Activated T-cell treated with anti-CD3 and anti-CD28 coated beads, Interleukin-2, amount 50 U/mL, for 4 hours (primary cell): Measurements from ENCODE around the gene CLEC16A. TPM values are rescaled to one million over a fixed set of nuclear protein-coding genes. Genes with fewer than 3 reads are reported as not detected.
A peak's percentile ranks its signal among the peaks of the same experiment; 100 is the strongest.

Source experiments
- ATAC-seq, 2 donors: fragments of 200-7000 bp; cut with Tn5 transposase; one replicate each; pipeline ENCODE4 v1.10.0; 2021
- DNase-seq: peaks from one replicate; pipeline ENCODE4 v3.0.0-alpha.2; 2020
- H3K27me3 Mint-ChIP-seq: one replicate; pipeline ENCODE4 v1.8.0; 2021; ENCODE audit warnings: low read depth, mixed read lengths
- H3K36me3 Mint-ChIP-seq: one replicate; pipeline ENCODE4 v1.8.0; 2022; ENCODE audit warnings: mixed read lengths; ENCODE audit not compliant: insufficient read depth
- H3K4me1 Mint-ChIP-seq: one replicate; pipeline ENCODE4 v1.8.0; 2021; ENCODE audit warnings: low read depth, mixed read lengths
- H3K4me3 Mint-ChIP-seq: one replicate; pipeline ENCODE4 v1.8.0; 2021; ENCODE audit warnings: mild to moderate bottlenecking, moderate library complexity, mixed read lengths
- H3K9me3 Mint-ChIP-seq: one replicate; pipeline ENCODE4 v1.8.0; 2021; ENCODE audit warnings: mixed read lengths
- total RNA-seq, 3 donors: library from RNA; stranded (reverse); gene quantifications; one replicate each; pipeline ENCODE4 v1.2.1, GENCODE V29; 2021

Gene CLEC16A
- 10 to 100 TPM; 25.2 to 26.4 (median 26.3) TPM for total RNA-seq

- Mint-ChIP-seq H3K36me3 (peaks cover 6% of the 10 kb centered on the region), H3K27me3 (no peaks in the 10 kb centered on the region), H3K4me1 (peaks cover 65% of the 10 kb centered on the region), H3K9me3 (no peaks in the 10 kb centered on the region), H3K4me3 (peak within 1 kb of the TSS; percentile 91)
- ATAC-seq (peak; percentile 75 to 78), DNase-seq (peak; percentile 92)
These were observed at the start of gene CLEC16A for GRCh38 chr16:10944249-10945064. CLEC16A (plus strand) TSS chr16:10944564; CDS start chr16:10944718, 154 bp downstream.

GRCh38 chr16:10895053-10895946, 49.1 kb upstream of the CLEC16A start:
- DNase-seq (no peak), ATAC-seq (no peak)
- peaks cover 3% of the 10 kb centered on the region for H3K27me3 Mint-ChIP-seq
- H3K4me3 Mint-ChIP-seq: no peak overlapping the region
- H3K9me3 Mint-ChIP-seq: no peaks in the 10 kb centered on the region
- no peaks in the 10 kb centered on the region for H3K36me3 Mint-ChIP-seq
- peaks cover 5% of the 10 kb centered on the region for H3K4me1 Mint-ChIP-seq

GRCh38 chr16:10896165-10896564, 48.2 kb upstream of the CLEC16A start:
- Mint-ChIP-seq H3K4me3 (no peak overlapping the region), H3K27me3 (peaks cover 1% of the 10 kb centered on the region), H3K36me3 (no peaks in the 10 kb centered on the region), H3K4me1 (peaks cover 5% of the 10 kb centered on the region), H3K9me3 (no peaks in the 10 kb centered on the region)
- ATAC-seq (no peak), DNase-seq (no peak)

GRCh38 chr16:10896723-10897122, 47.6 kb upstream of the CLEC16A start:
- DNase-seq: no peak
- peaks cover 1% of the 10 kb centered on the region for H3K27me3 Mint-ChIP-seq
- H3K4me3 Mint-ChIP-seq: no peak overlapping the region
- peaks cover 5% of the 10 kb centered on the region for H3K4me1 Mint-ChIP-seq
- no peaks in the 10 kb centered on the region for H3K36me3 Mint-ChIP-seq
- ATAC-seq: no peak
- no peaks in the 10 kb centered on the region for H3K9me3 Mint-ChIP-seq

- Mint-ChIP-seq H3K4me1 (peaks cover 4% of the 10 kb centered on the region), H3K36me3 (no peaks in the 10 kb centered on the region), H3K27me3 (peaks cover 1% of the 10 kb centered on the region), H3K4me3 (no peak overlapping the region), H3K9me3 (no peaks in the 10 kb centered on the region)
- DNase-seq: no peak
- ATAC-seq: no peak
These were observed 47.2 kb upstream of the CLEC16A start for GRCh38 chr16:10897134-10897533.

- no peak for ATAC-seq
These were observed 41.4 kb upstream of the CLEC16A start for GRCh38 chr16:10902999-10903398.

GRCh38 chr16:10906482-10906881, 37.9 kb upstream of the CLEC16A start:
- H3K4me1 Mint-ChIP-seq: no peaks in the 10 kb centered on the region
- H3K4me3 Mint-ChIP-seq: no peak overlapping the region
- peaks cover 4% of the 10 kb centered on the region for H3K36me3 Mint-ChIP-seq
- ATAC-seq: no peak
- no peaks in the 10 kb centered on the region for H3K27me3 Mint-ChIP-seq
- no peak for DNase-seq
- peaks cover 7% of the 10 kb centered on the region for H3K9me3 Mint-ChIP-seq

More at GRCh38 chr16:10902999-10903398, 41.4 kb upstream of the CLEC16A start:
- Mint-ChIP-seq H3K4me1 (no peaks in the 10 kb centered on the region), H3K27me3 (no peaks in the 10 kb centered on the region), H3K36me3 (peaks cover 2% of the 10 kb centered on the region), H3K9me3 (peaks cover 7% of the 10 kb centered on the region), H3K4me3 (no peak overlapping the region)
- DNase-seq: no peak

GRCh38 chr16:10906914-10907756, 37.2 kb upstream of the CLEC16A start:
- no peaks in the 10 kb centered on the region for H3K4me1 Mint-ChIP-seq
- peaks cover 7% of the 10 kb centered on the region for H3K9me3 Mint-ChIP-seq
- peaks cover 4% of the 10 kb centered on the region for H3K36me3 Mint-ChIP-seq
- no peak for DNase-seq
- no peak overlapping the region for H3K4me3 Mint-ChIP-seq
- no peaks in the 10 kb centered on the region for H3K27me3 Mint-ChIP-seq
- ATAC-seq: no peak

- ATAC-seq: no peak
- peaks cover 3% of the 10 kb centered on the region for H3K36me3 Mint-ChIP-seq
- no peaks in the 10 kb centered on the region for H3K4me1 Mint-ChIP-seq
These were observed 36.7 kb upstream of the CLEC16A start for GRCh38 chr16:10907757-10908045.

GRCh38 chr16:10911267-10911666, 33.1 kb upstream of the CLEC16A start:
- Mint-ChIP-seq H3K9me3 (no peaks in the 10 kb centered on the region), H3K4me1 (peaks cover 8% of the 10 kb centered on the region), H3K27me3 (no peaks in the 10 kb centered on the region), H3K4me3 (no peak overlapping the region), H3K36me3 (peaks cover 2% of the 10 kb centered on the region)
- DNase-seq (no peak), ATAC-seq (no peak)

More at GRCh38 chr16:10907757-10908045, 36.7 kb upstream of the CLEC16A start:
- no peak overlapping the region for H3K4me3 Mint-ChIP-seq
- DNase-seq: no peak
- no peaks in the 10 kb centered on the region for H3K27me3 Mint-ChIP-seq
- H3K9me3 Mint-ChIP-seq: peaks cover 6% of the 10 kb centered on the region

- peaks cover 16% of the 10 kb centered on the region for H3K4me1 Mint-ChIP-seq
- no peaks in the 10 kb centered on the region for H3K36me3 Mint-ChIP-seq
- H3K27me3 Mint-ChIP-seq: no peaks in the 10 kb centered on the region
- no peaks in the 10 kb centered on the region for H3K9me3 Mint-ChIP-seq
- H3K4me3 Mint-ChIP-seq: no peak overlapping the region
- ATAC-seq (no peak), DNase-seq (no peak)
These were observed 27.8 kb upstream of the CLEC16A start for GRCh38 chr16:10916534-10916933.

- H3K36me3 Mint-ChIP-seq: peaks cover 2% of the 10 kb centered on the region
- no peaks in the 10 kb centered on the region for H3K9me3 Mint-ChIP-seq
- ATAC-seq (peak; percentile 68 to 78), DNase-seq (peak; percentile 74)
- no peaks in the 10 kb centered on the region for H3K27me3 Mint-ChIP-seq
- H3K4me1 Mint-ChIP-seq: peaks cover 16% of the 10 kb centered on the region
- H3K4me3 Mint-ChIP-seq: no peak overlapping the region
These were observed 25.9 kb upstream of the CLEC16A start for GRCh38 chr16:10918294-10919002.

GRCh38 chr16:10919003-10919351, 25.4 kb upstream of the CLEC16A start:
- H3K36me3 Mint-ChIP-seq: peaks cover 2% of the 10 kb centered on the region
- no peaks in the 10 kb centered on the region for H3K27me3 Mint-ChIP-seq
- H3K4me3 Mint-ChIP-seq: no peak overlapping the region
- ATAC-seq: no peak
- no peaks in the 10 kb centered on the region for H3K9me3 Mint-ChIP-seq
- no peak for DNase-seq
- H3K4me1 Mint-ChIP-seq: peaks cover 16% of the 10 kb centered on the region
